HS-5 (cell line): Measurements from ENCODE around the gene QTRT2.

ENCODE experiments used
- DNase-seq: peaks from one replicate; pipeline ENCODE4 v3.0.0-alpha.2; 2012; ENCODE audit warnings: low read depth

Gene QTRT2

GRCh38 chr3:114122027-114122709, 65.6 kb downstream of the QTRT2 start:
- DNase-seq: no peak

GRCh38 chr3:114126461-114126860, 69.9 kb downstream of the QTRT2 start:
- no peak for DNase-seq

GRCh38 chr3:114127517-114127916, 71.0 kb downstream of the QTRT2 start:
- DNase-seq: no peak

DNA sequence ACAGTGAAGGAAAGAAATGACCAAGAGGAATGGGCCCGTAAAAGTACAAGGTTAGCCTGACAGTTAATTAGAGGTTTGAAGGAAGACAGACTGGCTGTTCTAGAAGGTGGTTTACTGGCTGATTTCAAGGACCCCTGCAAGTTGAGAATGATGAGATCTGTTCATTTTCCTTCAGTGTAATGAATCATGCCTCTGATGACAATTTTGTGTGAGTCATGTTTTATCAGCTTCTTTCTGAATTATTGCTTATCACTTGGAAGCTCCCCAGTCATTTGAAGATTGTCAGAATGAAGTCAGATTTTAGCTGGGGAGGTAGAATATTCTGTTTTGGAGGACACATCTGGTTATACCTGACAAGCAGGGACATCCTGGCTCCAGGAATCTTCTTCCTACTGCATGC, 71.7 kb downstream of the QTRT2 start:
- no peak for DNase-seq

DNA sequence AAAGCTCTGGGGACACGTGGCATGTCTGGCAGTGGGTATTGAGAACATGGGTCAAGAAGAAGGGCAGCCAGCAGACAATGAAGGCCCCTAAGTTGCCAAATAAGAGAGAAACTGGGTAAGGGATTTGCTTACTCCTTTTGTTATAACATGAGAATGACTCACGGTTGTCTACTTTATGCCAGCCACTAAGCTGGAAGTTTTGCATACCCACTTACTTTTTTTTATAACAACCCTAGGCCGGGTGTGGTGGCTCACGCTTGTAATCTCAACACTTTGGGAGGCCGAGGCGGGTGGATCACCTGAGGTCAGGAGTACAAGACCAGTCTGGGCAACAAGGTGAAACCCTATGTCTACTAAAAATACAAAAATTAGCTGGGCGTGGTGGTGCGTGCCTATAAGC, 72.3 kb downstream of the QTRT2 start:
- no peak for DNase-seq

GRCh38 chr3:114132500-114132899, 76.0 kb downstream of the QTRT2 start:
- DNase-seq: no peak

GRCh38 chr3:114133947-114134346, 77.4 kb downstream of the QTRT2 start:
- no peak for DNase-seq
